Testis (tissue), 2 donors: ENCODE measurements around the gene DPP10.

Experiments
- POLR2A ChIP-seq: fragments of 450-650 bp; IDR thresholded peaks from one replicate; pipeline ENCODE4 v1.6.1; 2017; ENCODE audit warnings: antibody characterized with exemption, mild to moderate bottlenecking, moderate library complexity
- TF ChIP-seq, protein P1 (sequence below), 3 experiments: fragments of 450-650 bp in 2 of 3; fragments of 200-600 bp in 1 of 3; sonication (generic) in 1 of 3; IDR thresholded peaks; one replicate each; pipeline ENCODE4 v1.5.1; 2016 to 2019; ENCODE audit warnings: antibody characterized with exemption in 3 of 3, mild to moderate bottlenecking in 2 of 3, moderate library complexity in 1 of 3

DNA sequence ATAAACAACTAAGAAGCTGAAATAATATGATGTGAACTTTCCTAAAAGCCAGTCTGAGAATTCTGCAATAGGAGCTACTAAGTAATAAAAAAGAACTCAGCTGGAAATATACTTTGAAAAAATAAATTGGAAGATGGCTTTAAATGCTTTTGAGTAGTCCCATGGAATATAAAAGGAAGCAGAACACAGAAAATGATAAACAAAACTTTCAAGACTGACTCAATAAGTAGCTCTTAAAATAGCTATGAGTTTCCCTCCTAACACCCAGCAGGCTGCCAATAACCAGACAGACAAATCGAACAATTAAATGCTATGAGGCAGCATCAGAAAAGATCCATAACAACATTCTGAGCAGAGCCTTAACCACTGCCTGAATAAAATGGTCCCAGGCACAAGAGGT is 319.9 kb downstream of the DPP10 start:
- TF ChIP-seq, protein P1, sequence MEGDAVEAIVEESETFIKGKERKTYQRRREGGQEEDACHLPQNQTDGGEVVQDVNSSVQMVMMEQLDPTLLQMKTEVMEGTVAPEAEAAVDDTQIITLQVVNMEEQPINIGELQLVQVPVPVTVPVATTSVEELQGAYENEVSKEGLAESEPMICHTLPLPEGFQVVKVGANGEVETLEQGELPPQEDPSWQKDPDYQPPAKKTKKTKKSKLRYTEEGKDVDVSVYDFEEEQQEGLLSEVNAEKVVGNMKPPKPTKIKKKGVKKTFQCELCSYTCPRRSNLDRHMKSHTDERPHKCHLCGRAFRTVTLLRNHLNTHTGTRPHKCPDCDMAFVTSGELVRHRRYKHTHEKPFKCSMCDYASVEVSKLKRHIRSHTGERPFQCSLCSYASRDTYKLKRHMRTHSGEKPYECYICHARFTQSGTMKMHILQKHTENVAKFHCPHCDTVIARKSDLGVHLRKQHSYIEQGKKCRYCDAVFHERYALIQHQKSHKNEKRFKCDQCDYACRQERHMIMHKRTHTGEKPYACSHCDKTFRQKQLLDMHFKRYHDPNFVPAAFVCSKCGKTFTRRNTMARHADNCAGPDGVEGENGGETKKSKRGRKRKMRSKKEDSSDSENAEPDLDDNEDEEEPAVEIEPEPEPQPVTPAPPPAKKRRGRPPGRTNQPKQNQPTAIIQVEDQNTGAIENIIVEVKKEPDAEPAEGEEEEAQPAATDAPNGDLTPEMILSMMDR (IDR thresholded peaks at IDR 0.05), result no peak
- no peak for TF ChIP-seq POLR2A
